ENCODE measurements around the gene HNRNPM.
A peak's percentile ranks its signal among the peaks of the same experiment; 100 is the strongest.
"Not testable (repeated sequence)": the region's sequence is repeated elsewhere in the genome, so short reads cannot be mapped to it uniquely, and the experiment has no call there.

Gene HNRNPM

DNA sequence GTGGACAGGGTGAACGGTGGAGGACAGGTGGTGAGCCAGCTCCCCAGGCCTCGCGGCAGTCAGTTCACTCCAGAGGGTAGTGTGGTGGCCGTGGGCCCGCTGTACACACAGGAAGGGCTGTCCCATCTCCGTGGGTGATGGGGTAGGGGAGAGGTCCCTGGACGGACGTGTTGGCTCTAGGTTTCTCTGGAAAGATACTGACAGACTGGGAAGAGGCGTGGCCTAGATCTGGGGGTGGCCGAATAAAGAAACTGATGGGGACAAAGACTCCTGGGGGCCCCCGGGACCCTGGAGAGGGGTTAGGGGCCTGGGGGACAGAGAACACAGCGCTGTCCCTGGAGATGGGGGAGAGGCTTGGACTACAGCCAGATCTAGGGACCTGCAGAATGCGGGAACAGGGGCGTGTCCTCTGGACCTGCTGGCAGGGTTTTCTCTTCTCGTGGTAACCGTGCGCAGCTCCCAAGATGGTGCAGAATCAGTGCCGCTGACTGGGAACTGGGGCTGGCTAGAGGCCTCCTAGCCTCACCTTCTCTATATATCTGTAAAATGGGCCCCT lies 61.7 kb downstream of the HNRNPM start:
- no peak for DNase-seq (ENCODE audit: extremely low read depth in 1 of 2, low read depth in 1 of 2)

GRCh38 chr19:8510589-8511115 lies 65.9 kb downstream of the HNRNPM start:
- DNase-seq (ENCODE audit: extremely low read depth in 1 of 2, low read depth in 1 of 2): no peak

GRCh38 chr19:8511573-8512101 lies 66.9 kb downstream of the HNRNPM start:
- no peak for DNase-seq (ENCODE audit: extremely low read depth in 1 of 2, low read depth in 1 of 2)

- DNase-seq (ENCODE audit: extremely low read depth in 1 of 2, low read depth in 1 of 2): no peak
These were observed 67.6 kb downstream of the HNRNPM start for GRCh38 chr19:8512115-8512967.

GRCh38 chr19:8513036-8513686 lies 68.4 kb downstream of the HNRNPM start:
- DNase-seq (ENCODE audit: extremely low read depth in 1 of 2, low read depth in 1 of 2): no peak

GRCh38 chr19:8513687-8514504 lies 69.1 kb downstream of the HNRNPM start, which contains the start of gene ZNF414:
Gene ZNF414, minus strand, starts transcription at chr19:8514167. Its CDS starts 121 bp downstream, at chr19:8514046.
- DNase-seq (ENCODE audit: extremely low read depth in 1 of 2, low read depth in 1 of 2): peak; percentile 93

DNA sequence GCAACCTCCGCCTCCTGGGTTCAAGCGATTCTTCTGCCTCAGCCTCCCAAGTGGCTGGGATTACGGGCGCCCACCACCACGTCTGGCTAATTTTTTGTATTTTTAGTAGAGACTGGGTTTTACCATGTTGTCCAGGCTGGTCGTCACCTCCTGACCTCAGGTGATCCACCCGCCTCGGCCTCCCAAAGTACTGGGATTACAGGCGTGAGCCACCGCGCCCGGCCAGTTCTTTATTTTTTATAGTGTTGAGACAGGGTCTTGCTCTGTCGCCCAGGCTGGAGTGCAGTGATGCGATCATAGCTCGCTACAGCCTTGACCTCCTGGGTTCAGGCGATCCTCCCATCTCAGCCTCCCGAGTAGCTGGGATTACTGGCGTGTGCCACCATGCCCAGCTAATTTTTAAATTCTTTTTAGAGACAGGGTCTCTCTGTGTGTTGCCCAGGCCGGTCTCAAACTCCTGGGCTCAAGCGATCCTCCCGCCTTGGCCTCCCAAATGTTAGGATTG lies 69.8 kb downstream of the HNRNPM start:
- DNase-seq (ENCODE audit: extremely low read depth in 1 of 2, low read depth in 1 of 2): not testable (repeated sequence)

DNA sequence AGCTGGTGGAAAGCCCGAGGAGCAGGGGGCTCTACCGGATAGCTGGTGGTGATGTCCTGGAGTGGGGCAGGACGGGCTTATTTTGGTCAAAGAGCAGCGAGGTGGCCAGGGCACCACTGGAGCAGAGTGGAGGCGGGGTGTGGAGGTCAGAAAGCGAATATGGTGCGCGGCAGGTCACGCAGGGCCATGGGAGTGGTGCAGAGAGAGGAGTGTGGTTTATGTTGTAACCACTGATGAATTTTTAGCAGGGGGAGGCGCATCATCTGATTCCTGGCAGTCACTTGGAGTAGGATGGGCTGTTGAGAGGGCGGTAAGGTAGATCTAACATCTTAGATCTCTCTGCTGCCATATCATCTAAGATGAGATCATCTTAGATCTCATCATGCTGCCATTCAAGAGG lies 70.5 kb downstream of the HNRNPM start:
- DNase-seq (ENCODE audit: extremely low read depth in 1 of 2, low read depth in 1 of 2): peak in 1 of 2 donors; percentile 63

DNA sequence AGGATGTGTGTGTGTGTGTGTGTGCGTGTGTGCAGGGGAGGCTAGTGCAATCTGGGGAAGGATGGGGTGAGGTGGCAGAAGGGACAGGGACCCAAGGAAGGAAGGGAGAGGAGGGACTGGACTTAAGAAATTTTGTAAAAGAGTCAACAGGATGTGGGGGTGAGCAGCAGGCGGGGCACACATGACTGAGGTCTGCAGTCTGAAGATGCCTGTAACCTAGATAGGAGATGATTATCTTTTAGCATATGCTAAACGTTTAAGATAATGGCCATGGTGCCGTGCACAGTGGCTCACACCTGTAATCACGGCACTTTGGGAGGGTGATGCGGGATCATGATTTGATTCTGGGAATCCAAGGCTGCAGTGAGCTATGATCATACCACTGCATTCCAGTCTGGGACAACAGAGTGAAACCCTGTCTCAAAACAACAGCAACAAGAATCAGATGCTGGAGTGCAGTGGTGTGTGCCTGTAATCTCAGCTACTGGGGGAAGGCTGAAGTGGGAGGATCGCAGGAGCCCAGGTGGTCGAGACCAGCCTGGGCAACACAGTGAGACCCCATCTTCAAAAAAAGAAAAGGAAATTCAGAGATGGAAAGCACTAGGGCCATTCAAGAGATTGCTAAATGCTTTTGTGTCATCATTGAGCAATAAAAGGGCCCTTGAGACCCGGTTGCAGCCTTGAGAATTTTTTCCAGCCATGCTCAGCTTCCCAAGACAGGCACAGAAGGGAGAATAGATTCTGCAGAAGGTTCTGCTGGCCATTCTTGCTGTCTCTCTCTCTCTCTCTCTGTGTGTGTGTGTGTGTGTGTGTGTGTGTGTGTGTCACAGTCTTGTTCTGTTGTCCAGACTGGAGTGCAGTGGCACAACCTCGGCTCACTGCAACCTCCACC lies 73.0 kb downstream of the HNRNPM start:
- peak in 1 of 2 donors; percentile 21 for DNase-seq (ENCODE audit: extremely low read depth in 1 of 2, low read depth in 1 of 2)

GRCh38 chr19:8518536-8518935 lies 73.8 kb downstream of the HNRNPM start:
- no peak for DNase-seq (ENCODE audit: extremely low read depth in 1 of 2, low read depth in 1 of 2)

DNA sequence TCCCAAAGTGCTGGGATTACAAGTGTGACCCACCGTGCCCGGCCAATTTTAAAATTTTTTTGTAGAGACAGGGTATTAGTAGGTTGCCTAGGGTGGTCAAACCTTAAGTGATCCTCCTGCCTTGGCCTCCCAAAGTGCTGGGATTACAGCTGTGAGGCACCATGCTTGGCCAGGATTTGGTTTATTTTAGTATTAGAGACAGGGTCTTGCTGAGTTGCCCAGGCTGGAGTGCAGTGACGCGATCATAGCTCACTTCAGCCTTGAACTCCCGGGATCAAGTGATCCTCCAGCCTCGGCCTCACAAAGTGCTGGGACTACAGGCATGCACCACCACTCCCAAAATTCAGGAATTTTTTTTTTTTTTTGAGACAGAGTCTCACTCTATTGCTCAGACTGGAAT lies 74.6 kb downstream of the HNRNPM start:
- DNase-seq (ENCODE audit: extremely low read depth in 1 of 2, low read depth in 1 of 2): no peak

DNA sequence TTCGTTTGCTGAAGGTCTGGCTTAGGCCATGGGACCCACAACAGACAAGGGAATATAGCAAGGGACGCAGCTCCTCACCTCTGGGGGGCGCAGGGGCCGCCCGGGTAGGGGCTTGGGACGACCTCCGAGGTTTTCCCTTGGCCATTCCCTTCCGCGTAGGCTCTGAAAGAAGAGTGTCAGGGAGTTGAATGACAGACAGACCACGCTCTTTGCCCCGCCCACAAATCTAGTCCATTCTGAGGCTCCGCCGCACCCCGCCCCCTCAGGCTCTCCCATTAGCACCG lies 80.6 kb downstream of the HNRNPM start:
- no peak for DNase-seq (ENCODE audit: extremely low read depth in 1 of 2, low read depth in 1 of 2)

DNA sequence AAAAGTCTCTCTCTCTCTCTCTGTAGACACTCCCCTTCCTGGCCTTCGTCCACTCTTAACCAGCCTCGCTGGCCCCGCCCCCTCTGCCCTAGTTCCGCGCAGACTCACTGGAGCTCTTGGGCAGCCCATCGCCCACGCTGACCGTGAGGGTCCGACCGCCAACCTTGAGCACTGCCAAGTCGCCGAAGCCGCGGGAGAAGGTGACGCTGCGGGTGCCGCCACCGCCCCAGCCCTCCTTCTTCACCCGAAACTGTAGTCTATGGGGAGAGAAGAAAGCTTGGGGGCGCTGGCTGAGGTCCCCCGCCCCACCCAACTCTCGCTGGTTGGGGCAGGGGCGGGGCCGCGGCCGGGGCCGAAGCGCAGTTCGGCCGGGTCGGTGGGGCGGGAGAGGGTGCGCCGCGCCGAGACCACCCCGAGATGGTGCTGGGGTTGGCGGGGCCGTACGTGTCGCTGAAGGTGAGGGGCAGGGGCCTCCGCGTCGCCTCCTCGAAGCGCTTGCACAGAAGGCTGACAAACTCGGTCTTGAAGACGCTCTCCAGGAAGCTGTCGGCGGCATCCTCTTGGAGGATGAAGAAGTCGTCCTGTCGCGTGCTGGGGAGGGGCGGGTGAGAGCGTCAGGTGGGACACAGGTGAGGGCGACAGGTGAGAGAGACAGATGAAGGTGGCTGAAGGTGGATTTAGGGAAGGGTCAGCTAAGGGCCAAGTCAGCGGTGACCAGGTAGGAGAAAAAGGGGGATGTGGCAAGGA lies 81.7 kb downstream of the HNRNPM start:
- DNase-seq (ENCODE audit: extremely low read depth in 1 of 2, low read depth in 1 of 2): no peak

- DNase-seq (ENCODE audit: extremely low read depth in 1 of 2, low read depth in 1 of 2): no peak
These were observed 83.7 kb downstream of the HNRNPM start for GRCh38 chr19:8528500-8528899.

DNA sequence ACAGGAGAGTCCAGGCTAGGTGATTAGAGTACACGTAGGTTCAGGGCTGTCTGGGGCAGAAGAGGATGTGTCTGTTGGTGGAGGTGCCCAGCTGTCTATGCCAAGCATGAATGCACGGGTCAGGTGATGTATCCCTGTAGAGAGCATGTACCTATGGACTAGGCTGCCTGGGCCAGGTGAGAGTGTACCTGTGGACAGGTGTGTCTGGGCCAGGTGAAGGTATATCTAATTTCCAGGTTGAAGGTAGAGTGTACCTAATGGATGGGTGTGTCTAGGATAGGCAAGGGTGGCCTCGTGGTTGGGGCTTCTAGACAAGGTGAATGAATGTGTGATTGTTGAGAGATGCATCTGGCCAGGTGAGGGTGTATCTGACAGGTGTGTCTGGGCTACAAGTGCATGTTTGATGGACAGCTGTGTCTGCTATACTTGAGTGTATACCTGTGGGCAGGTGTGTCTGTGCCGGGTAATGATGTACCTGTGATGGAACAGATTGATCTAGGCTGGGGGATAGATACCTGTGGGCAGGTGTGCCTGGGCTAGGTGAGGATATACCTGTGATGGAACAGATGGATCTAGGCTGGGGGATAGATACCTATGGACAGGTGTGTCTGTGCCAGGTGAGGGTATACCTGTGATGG lies 84.7 kb downstream of the HNRNPM start:
- no peak for DNase-seq (ENCODE audit: extremely low read depth in 1 of 2, low read depth in 1 of 2)

- no peak for DNase-seq (ENCODE audit: extremely low read depth in 1 of 2, low read depth in 1 of 2)
These were observed 85.4 kb downstream of the HNRNPM start for GRCh38 chr19:8530061-8530679.

DNA sequence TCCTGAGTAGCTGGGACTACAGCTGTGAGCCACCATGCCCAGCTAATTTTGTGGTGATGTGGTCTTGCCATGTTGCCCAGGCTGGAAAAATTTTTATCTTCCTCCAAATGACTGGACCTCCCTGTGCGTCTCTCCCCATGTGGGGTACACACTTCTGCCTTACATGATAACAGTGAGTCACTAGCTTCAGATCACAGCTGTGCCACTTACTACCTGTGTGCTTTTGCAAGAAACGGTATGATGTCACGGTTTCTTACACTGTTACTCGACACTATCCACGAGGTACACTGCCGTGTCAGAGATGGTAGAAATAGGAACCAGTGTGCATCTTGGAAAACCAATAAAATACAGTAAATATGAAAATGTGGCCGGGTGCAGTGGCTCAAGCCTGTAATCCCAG lies 86.7 kb downstream of the HNRNPM start:
- DNase-seq (ENCODE audit: extremely low read depth in 1 of 2, low read depth in 1 of 2): no peak

GRCh38 chr19:8532225-8532624 lies 87.5 kb downstream of the HNRNPM start:
- no peak for DNase-seq (ENCODE audit: extremely low read depth in 1 of 2, low read depth in 1 of 2)
